GM12878 (cell line): ENCODE data around the gene SEC24D. TPM values are rescaled to one million over a fixed set of nuclear protein-coding genes. Genes with fewer than 3 reads are reported as not detected.

Experiments used
- ATAC-seq: fragments of 200-7000 bp; cut with Tn5 transposase; 3 replicates; pipeline ENCODE4 v1.9.1; 2020; ENCODE audit warnings: mild to moderate bottlenecking, moderate library complexity
- BruUV-seq: library from RNA; stranded (reverse); fragments of 400-500 nt; replicated peaks from 2 replicates; lab custom pipeline; 2021; lab: Mats Ljungman, UMichigan
- CTCF ChIA-PET: fragments of 300-600 bp; sonication (Branson Sonifier 250); formaldehyde crosslinking; extraction: SDS; loops from one replicate; lab custom pipeline; 2021; ENCODE audit warnings: inconsistent platforms; lab: Yijun Ruan, JAX
- POLR2A ChIA-PET: fragments of 350-600 bp; formaldehyde crosslinking; extraction: SDS; loops from one replicate; lab custom pipeline; 2021; ENCODE audit warnings: inconsistent platforms; lab: Charles Lee
- RAD21 ChIA-PET: fragments of 300-600 bp; sonication (Branson Sonifier 250); formaldehyde crosslinking; loops from one replicate; lab custom pipeline; 2023; ENCODE audit warnings: antibody characterized with exemption; ENCODE audit not compliant: unreplicated experiment; lab: Charles Lee
- SMC1A ChIA-PET: fragments of 300-600 bp; sonication (Branson Sonifier 250); formaldehyde crosslinking; loops from one replicate; lab custom pipeline; 2023; ENCODE audit not compliant: unreplicated experiment, uncharacterized antibody; lab: Charles Lee
- DNase-seq: peaks from one replicate; pipeline ENCODE4 v3.0.0-alpha.2; 2011; ENCODE audit warnings: low read depth, low spot score
- FAIRE-seq: peaks from 3 replicates; lab custom pipeline; 2011; peaks lifted over from hg19 to GRCh38; lab: Jason Lieb, UNC
- H2AFZ ChIP-seq: 2 replicates; pipeline ENCODE4 v1.6.0; 2011; ENCODE audit warnings: low read depth, low read length, control low read depth; ENCODE audit not compliant: control insufficient read depth
- H3K27ac ChIP-seq: 2 replicates; pipeline ENCODE4 v1.5.1; 2011; ENCODE audit warnings: control low read depth; ENCODE audit not compliant: control insufficient read depth, insufficient read depth
- H3K27me3 ChIP-seq, 2 experiments: replicated peaks in 1 of 2; 2 replicates each; pipeline versions ENCODE4 v1.6.0 to v1.6.1; 2011; ENCODE audit warnings: low read length in 1 of 2; ENCODE audit not compliant: control insufficient read depth in 2 of 2, insufficient read depth in 2 of 2
- H3K36me3 ChIP-seq, 2 experiments: 2 replicates each; pipeline ENCODE4 v1.5.1; 2011; ENCODE audit warnings: low read length in 1 of 2; ENCODE audit not compliant: control insufficient read depth in 2 of 2, insufficient read depth in 2 of 2
- H3K4me1 ChIP-seq: 2 replicates; pipeline ENCODE4 v1.6.1; 2011; ENCODE audit warnings: mild to moderate bottlenecking, low read length, moderate library complexity, mixed read lengths; ENCODE audit not compliant: control insufficient read depth, insufficient read depth
- H3K4me2 ChIP-seq: 2 replicates; pipeline ENCODE4 v1.6.0; 2011; ENCODE audit warnings: control low read depth; ENCODE audit not compliant: control insufficient read depth, insufficient read depth
- H3K4me3 ChIP-seq: fragments of 200-600 bp; sonication (generic); 2 replicates; pipeline ENCODE4 v1.5.1; 2016
- H3K79me2 ChIP-seq: 2 replicates; pipeline ENCODE4 v1.6.0; 2011; ENCODE audit warnings: low read length; ENCODE audit not compliant: control insufficient read depth, insufficient read depth
- H3K9ac ChIP-seq: 2 replicates; pipeline ENCODE4 v1.8.0; 2011; ENCODE audit warnings: low read length, control low read depth, mixed read lengths; ENCODE audit not compliant: control insufficient read depth, insufficient read depth
- H3K9me3 ChIP-seq: replicated peaks from 3 replicates; pipeline ENCODE4 v1.5.1; 2011; ENCODE audit warnings: mild to moderate bottlenecking, low read length; ENCODE audit not compliant: control insufficient read depth, insufficient read depth
- H4K20me1 ChIP-seq: 2 replicates; pipeline ENCODE4 v1.6.0; 2011; ENCODE audit not compliant: control insufficient read depth, insufficient read depth
- BACH1 ChIP-seq: fragments of 450-650 bp; IDR thresholded peaks from 2 replicates; pipeline ENCODE4 v1.6.1; 2017; ENCODE audit warnings: mild to moderate bottlenecking, borderline replicate concordance
- DPF2 ChIP-seq: fragments of 450-650 bp; IDR thresholded peaks from 2 replicates; pipeline ENCODE4 v1.6.1; 2017; ENCODE audit warnings: mild to moderate bottlenecking
- ELK1 ChIP-seq: IDR thresholded peaks from 2 replicates; pipeline ENCODE4 v1.6.1; 2012; ENCODE audit warnings: low read depth, low read length, improper control_type of control experiment
- IKZF2 ChIP-seq, 2 experiments: fragments of 450-650 bp; IDR thresholded peaks; 2 replicates each; pipeline ENCODE4 v1.6.1; 2017; ENCODE audit warnings: mild to moderate bottlenecking in 2 of 2, moderate library complexity in 2 of 2
- JUNB ChIP-seq: IDR thresholded peaks from 2 replicates; pipeline ENCODE4 v1.6.1; 2016; ENCODE audit warnings: antibody characterized with exemption, mild to moderate bottlenecking
- JUND ChIP-seq: IDR thresholded peaks from 2 replicates; pipeline ENCODE4 v1.6.1; 2012; ENCODE audit warnings: low read depth, mild to moderate bottlenecking, low read length, improper control_type of control experiment, moderate library complexity
- RAD21 ChIP-seq: IDR thresholded peaks from 2 replicates; pipeline ENCODE4 v1.6.1; 2011; ENCODE audit warnings: mild to moderate bottlenecking, low read depth, low read length, moderate library complexity; ENCODE audit not compliant: insufficient read depth
- SIN3A ChIP-seq: IDR thresholded peaks from 2 replicates; pipeline ENCODE4 v1.6.1; 2012; ENCODE audit warnings: low read depth, low read length, improper control_type of control experiment
- SIX5 ChIP-seq: IDR thresholded peaks from 2 replicates; pipeline ENCODE4 v1.6.1; 2011; ENCODE audit warnings: mild to moderate bottlenecking, low read depth, low read length, moderate library complexity; ENCODE audit not compliant: severe bottlenecking
- SUPT20H ChIP-seq: IDR thresholded peaks from 2 replicates; pipeline ENCODE4 v1.6.1; 2011; ENCODE audit warnings: low read depth, mild to moderate bottlenecking, low read length, moderate library complexity, borderline replicate concordance; ENCODE audit not compliant: control insufficient read depth
- TBL1XR1 ChIP-seq: IDR thresholded peaks from 2 replicates; pipeline ENCODE4 v1.6.1; 2012; ENCODE audit warnings: low read depth, low read length, improper control_type of control experiment
- TCF12 ChIP-seq: IDR thresholded peaks from 2 replicates; pipeline ENCODE4 v1.6.1; 2011; ENCODE audit warnings: low read depth, mild to moderate bottlenecking, low read length
- TCF7 ChIP-seq: IDR thresholded peaks from 2 replicates; pipeline ENCODE4 v1.6.1; 2014; ENCODE audit warnings: antibody characterized with exemption, borderline replicate concordance
- WRNIP1 ChIP-seq: IDR thresholded peaks from 2 replicates; pipeline ENCODE4 v1.6.1; 2011; ENCODE audit warnings: low read depth, low read length, improper control_type of control experiment, borderline replicate concordance
- WGBS: methylation state at CpG from one replicate; pipeline ENCODE4 v1.1.6; 2016; ENCODE audit warnings: low lambda C conversion rate; ENCODE audit not compliant: insufficient replicate concordance, insufficient coverage; ENCODE audit errors: missing lambda C conversion rate; 5-methylcytosine and 5-hydroxymethylcytosine counted together
- in situ Hi-C: fragments of 300-500 bp; cut with MboI; formaldehyde crosslinking; loops from 9 replicates; pipeline ENCODE4 v1.14.3; 2018; ENCODE audit warnings: mixed read lengths
- intact Hi-C: fragments of 100-400 bp; cut with micrococcal nuclease; formaldehyde crosslinking; loops from one replicate; pipeline ENCODE4 v1.14.2; 2022; ENCODE audit not compliant: unreplicated experiment
- polyA plus RNA-seq, 11 experiments: library from polyadenylated mRNA; depleted of rRNA in 4 of 11; unstranded in 6 of 11; stranded (reverse) in 5 of 11; fragments of >200 nt; fragmentation: Nextera tagmentation in 4 of 11; fragmentation: Illumina TruSeq in 1 of 11; extraction: Ambion mirVana in 4 of 11; extraction: Trizol in 1 of 11; gene quantifications; 1 replicate in 1 of 11; 2 replicates in 10 of 11; pipeline versions ENCODE4 v1.2.1 to v1.2.3, GENCODE V29; 2011 to 2016; ENCODE audit warnings: inconsistent platforms in 2 of 11, missing spikeins in 2 of 11, low read depth in 1 of 11
- total RNA-seq, 4 experiments: library from RNA; depleted of rRNA in 3 of 4; stranded (reverse); fragments of >200 nt in 3 of 4; fragmentation: Illumina TruSeq in 1 of 4; extraction: Trizol in 1 of 4; gene quantifications; 2 replicates each; pipeline versions ENCODE4 v1.2.1 to v1.2.3, GENCODE V29; 2013 to 2021
- TF ChIP-seq, protein P1 (sequence below): IDR thresholded peaks from 2 replicates; pipeline ENCODE4 v1.6.1; 2011; ENCODE audit warnings: borderline replicate concordance, low read depth, mild to moderate bottlenecking, moderate library complexity, low read length; ENCODE audit not compliant: insufficient read depth, poor library complexity, severe bottlenecking
- TF ChIP-seq, protein P2 (sequence below): fragments of 450-650 bp; formaldehyde crosslinking; IDR thresholded peaks from 2 replicates; pipeline ENCODE4 v1.4.0; 2020; ENCODE audit warnings: mild to moderate bottlenecking, moderate library complexity

Gene SEC24D
- total and polyA plus RNA-seq, 10 of the 15 experiments (the other 5 are each of a cell fraction or from before 2014, with no cell fraction given): 12.8 to 61.9 (median 25.6) TPM

GRCh38 chr4:118772767-118773428 is 63.0 kb downstream of the SEC24D start:
- POLR2A ChIA-PET: no interaction called here
- SMC1A ChIA-PET: interaction anchor here (1.2 to 1.4 kb wide), 2 partner anchors 37 to 116 kb away, joined by 3 to 8 read pairs; partner anchors contain the start of gene SYNPO2

More at GRCh38 chr4:118772767-118773428, 63.0 kb downstream of the SEC24D start:
- intact Hi-C loops: loop anchor here (1.0 to 10.0 kb wide), 5 partner anchors 92 to 512 kb away; no protein-coding TSS in a partner anchor
- no TSS peak for BruUV-seq
- CTCF ChIA-PET: interaction anchor here (0.9 to 9.9 kb wide), 5 partner anchors 27 to 217 kb away, joined by 3 to 121 read pairs (median 17); partner anchors contain the start of gene SYNPO2
- TF ChIP-seq SIN3A (no peak), SUPT20H (no peak), DPF2 (no peak), TBL1XR1 (no peak), ELK1 (no peak), WRNIP1 (no peak), SIX5 (no peak), BACH1 (no peak), IKZF2 (IDR thresholded peaks at IDR 0.05) (no peak), JUND (no peak), JUNB (no peak), TCF12 (no peak), RAD21 (no peak), TCF7 (no peak)
- TF ChIP-seq, protein P1, sequence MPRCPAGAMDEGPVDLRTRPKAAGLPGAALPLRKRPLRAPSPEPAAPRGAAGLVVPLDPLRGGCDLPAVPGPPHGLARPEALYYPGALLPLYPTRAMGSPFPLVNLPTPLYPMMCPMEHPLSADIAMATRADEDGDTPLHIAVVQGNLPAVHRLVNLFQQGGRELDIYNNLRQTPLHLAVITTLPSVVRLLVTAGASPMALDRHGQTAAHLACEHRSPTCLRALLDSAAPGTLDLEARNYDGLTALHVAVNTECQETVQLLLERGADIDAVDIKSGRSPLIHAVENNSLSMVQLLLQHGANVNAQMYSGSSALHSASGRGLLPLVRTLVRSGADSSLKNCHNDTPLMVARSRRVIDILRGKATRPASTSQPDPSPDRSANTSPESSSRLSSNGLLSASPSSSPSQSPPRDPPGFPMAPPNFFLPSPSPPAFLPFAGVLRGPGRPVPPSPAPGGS: no peak
- TF ChIP-seq, protein P2, sequence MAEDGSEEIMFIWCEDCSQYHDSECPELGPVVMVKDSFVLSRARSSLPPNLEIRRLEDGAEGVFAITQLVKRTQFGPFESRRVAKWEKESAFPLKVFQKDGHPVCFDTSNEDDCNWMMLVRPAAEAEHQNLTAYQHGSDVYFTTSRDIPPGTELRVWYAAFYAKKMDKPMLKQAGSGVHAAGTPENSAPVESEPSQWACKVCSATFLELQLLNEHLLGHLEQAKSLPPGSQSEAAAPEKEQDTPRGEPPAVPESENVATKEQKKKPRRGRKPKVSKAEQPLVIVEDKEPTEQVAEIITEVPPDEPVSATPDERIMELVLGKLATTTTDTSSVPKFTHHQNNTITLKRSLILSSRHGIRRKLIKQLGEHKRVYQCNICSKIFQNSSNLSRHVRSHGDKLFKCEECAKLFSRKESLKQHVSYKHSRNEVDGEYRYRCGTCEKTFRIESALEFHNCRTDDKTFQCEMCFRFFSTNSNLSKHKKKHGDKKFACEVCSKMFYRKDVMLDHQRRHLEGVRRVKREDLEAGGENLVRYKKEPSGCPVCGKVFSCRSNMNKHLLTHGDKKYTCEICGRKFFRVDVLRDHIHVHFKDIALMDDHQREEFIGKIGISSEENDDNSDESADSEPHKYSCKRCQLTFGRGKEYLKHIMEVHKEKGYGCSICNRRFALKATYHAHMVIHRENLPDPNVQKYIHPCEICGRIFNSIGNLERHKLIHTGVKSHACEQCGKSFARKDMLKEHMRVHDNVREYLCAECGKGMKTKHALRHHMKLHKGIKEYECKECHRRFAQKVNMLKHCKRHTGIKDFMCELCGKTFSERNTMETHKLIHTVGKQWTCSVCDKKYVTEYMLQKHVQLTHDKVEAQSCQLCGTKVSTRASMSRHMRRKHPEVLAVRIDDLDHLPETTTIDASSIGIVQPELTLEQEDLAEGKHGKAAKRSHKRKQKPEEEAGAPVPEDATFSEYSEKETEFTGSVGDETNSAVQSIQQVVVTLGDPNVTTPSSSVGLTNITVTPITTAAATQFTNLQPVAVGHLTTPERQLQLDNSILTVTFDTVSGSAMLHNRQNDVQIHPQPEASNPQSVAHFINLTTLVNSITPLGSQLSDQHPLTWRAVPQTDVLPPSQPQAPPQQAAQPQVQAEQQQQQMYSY: no peak
- Histone ChIP-seq H3K9me3 (no peaks in the 10 kb centered on the region), H3K9ac (no peak overlapping the region), H3K79me2 (no peaks in the 10 kb centered on the region), H3K4me1 (no peaks in the 10 kb centered on the region), H3K27ac (no peak overlapping the region), H2AFZ (no peak overlapping the region), H3K4me3 (no peak overlapping the region), H3K4me2 (no peak overlapping the region), H4K20me1 (no peaks in the 10 kb centered on the region), H3K27me3 (no peaks in the 10 kb centered on the region), H3K36me3 (peaks cover 0 to 8% of the 10 kb centered on the region in 2 experiments; a peak in 3 of 4 replicates)
- DNase-seq (no peak), FAIRE-seq (no peak), ATAC-seq (peak; percentile 14; the same call in 1 of the 3 replicates)
- in situ Hi-C loops: loop anchor here (5.0 kb wide), 1 partner anchor 109 kb away; no protein-coding TSS in a partner anchor
- RAD21 ChIA-PET: interaction anchor here (1.2 kb wide), 1 partner anchor 88 kb away, joined by 3 read pairs; no protein-coding TSS in a partner anchor
- 96% methylated on average over 3 of the region's 3 CpGs for WGBS
